GM18873 (cell line): ENCODE measurements around the gene MRPL12.

ENCODE experiments used
- ATAC-seq: cut with Tn5 transposase; IDR thresholded peaks from one replicate; pipeline ENCODE4 v1.9.1; 2021; ENCODE audit warnings: mild to moderate bottlenecking, moderate library complexity, moderate number of reproducible peaks; ENCODE audit not compliant: unreplicated experiment, low FRiP score

Gene MRPL12

GRCh38 chr17:81700353-81701287, 2.5 kb upstream of the MRPL12 start:
- no peak for ATAC-seq

GRCh38 chr17:81701288-81702071, 1.7 kb upstream of the MRPL12 start:
- no peak for ATAC-seq

- no peak for ATAC-seq
Measured at GRCh38 chr17:81703747-81704654, 834 bp downstream of the MRPL12 start.

- no peak for ATAC-seq
Measured at GRCh38 chr17:81705518-81706231, 2.5 kb downstream of the MRPL12 start.

GRCh38 chr17:81706232-81706611, 3.1 kb downstream of the MRPL12 start:
- ATAC-seq: no peak

- ATAC-seq: no peak
Measured at GRCh38 chr17:81706757-81707624, 3.8 kb downstream of the MRPL12 start.

GRCh38 chr17:81707725-81708646, 4.8 kb downstream of the MRPL12 start:
- ATAC-seq: no peak

GRCh38 chr17:81708739-81709185, 5.6 kb downstream of the MRPL12 start:
- ATAC-seq: no peak

- ATAC-seq: no peak
Measured at GRCh38 chr17:81710514-81711308, 7.5 kb downstream of the MRPL12 start.

- no peak for ATAC-seq
Measured at GRCh38 chr17:81711814-81712467, 8.8 kb downstream of the MRPL12 start, which contains the start of gene SLC25A10. SLC25A10 (plus strand) TSS chr17:81712284; CDS start chr17:81712427, 143 bp downstream.

GRCh38 chr17:81712468-81713003, 9.4 kb downstream of the MRPL12 start:
- no peak for ATAC-seq

GRCh38 chr17:81713004-81713555, 9.9 kb downstream of the MRPL12 start:
- ATAC-seq: no peak

GRCh38 chr17:81713556-81714411, 10.6 kb downstream of the MRPL12 start:
- no peak for ATAC-seq

GRCh38 chr17:81714412-81715106, 11.4 kb downstream of the MRPL12 start:
- ATAC-seq: no peak
